ENCODE data around the gene CHCHD3. TPM values are rescaled to one million over a fixed set of nuclear protein-coding genes. Genes with fewer than 3 reads are reported as not detected.

CHCHD3 gene
- total and polyA plus RNA-seq, 4 donors, result 25.5 to 37.8 (median 31.8) TPM

DNA sequence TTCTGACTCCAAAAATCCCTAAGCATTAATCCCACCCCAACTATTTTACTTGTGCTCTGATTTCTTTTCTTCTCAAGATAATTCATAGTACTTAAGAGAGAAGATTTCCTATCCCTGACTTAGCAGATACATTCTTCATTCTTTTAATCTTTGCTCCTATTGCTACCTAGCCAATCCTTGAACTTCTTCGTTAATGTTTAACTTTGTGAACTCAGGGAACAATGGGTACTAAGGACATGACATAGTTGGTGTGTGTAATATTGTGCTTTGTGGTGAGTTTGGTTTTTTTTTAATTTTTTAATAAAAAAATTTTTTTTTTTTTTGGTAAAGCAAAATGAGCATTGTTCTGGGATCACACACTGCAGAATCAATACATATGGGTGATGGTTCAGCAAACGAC, 166.2 kb downstream of the CHCHD3 start:
- Histone ChIP-seq H3K27ac (ENCODE audit: low read depth in 1 of 2, low read length in 2 of 2) (no peak overlapping the region), H3K9me3 (ENCODE audit: control insufficient read depth in 4 of 4, low read length in 3 of 4) (no peaks in the 10 kb centered on the region), H3K9ac (ENCODE audit: low read depth in 1 of 2, low read length in 2 of 2) (no peak overlapping the region), H3K4me1 (ENCODE audit: control insufficient read depth in 4 of 4, insufficient read depth in 4 of 4, low read length in 3 of 4) (no peaks in the 10 kb centered on the region), H3K36me3 (ENCODE audit: control insufficient read depth in 4 of 4, insufficient read depth in 3 of 4, low read depth in 1 of 4, low read length in 3 of 4) (peaks cover 0 to 1% (median 0%) of the 10 kb centered on the region in 4 donors), H3K27me3 (ENCODE audit: control insufficient read depth in 4 of 4, insufficient read depth in 4 of 4, low read length in 3 of 4) (no peaks in the 10 kb centered on the region), H3K4me3 (ENCODE audit: low read depth in 1 of 3, low read length in 3 of 3) (no peak overlapping the region)
- WGBS, result 90% methylated on average over 2 of the region's 2 CpGs
- no peak for DNase-seq (ENCODE audit: low spot score)
- TF ChIP-seq SP1 (IDR thresholded peaks at IDR 0.05) (no peak), EGR1 (IDR thresholded peaks at IDR 0.05; ENCODE audit: low read depth in 2 of 2) (no peak), GABPA (IDR thresholded peaks at IDR 0.05 in 1 of 2, conservative IDR thresholded peaks at IDR 0.05 in 1 of 2) (no peak), HNF4G (IDR thresholded peaks at IDR 0.05) (no peak), YY1 (IDR thresholded peaks at IDR 0.05) (no peak), RXRA (IDR thresholded peaks at IDR 0.05) (no peak), FOXA1 (IDR thresholded peaks at IDR 0.05) (no peak), HNF4A (conservative IDR thresholded peaks at IDR 0.05) (no peak)
- TF ChIP-seq, protein P1, sequence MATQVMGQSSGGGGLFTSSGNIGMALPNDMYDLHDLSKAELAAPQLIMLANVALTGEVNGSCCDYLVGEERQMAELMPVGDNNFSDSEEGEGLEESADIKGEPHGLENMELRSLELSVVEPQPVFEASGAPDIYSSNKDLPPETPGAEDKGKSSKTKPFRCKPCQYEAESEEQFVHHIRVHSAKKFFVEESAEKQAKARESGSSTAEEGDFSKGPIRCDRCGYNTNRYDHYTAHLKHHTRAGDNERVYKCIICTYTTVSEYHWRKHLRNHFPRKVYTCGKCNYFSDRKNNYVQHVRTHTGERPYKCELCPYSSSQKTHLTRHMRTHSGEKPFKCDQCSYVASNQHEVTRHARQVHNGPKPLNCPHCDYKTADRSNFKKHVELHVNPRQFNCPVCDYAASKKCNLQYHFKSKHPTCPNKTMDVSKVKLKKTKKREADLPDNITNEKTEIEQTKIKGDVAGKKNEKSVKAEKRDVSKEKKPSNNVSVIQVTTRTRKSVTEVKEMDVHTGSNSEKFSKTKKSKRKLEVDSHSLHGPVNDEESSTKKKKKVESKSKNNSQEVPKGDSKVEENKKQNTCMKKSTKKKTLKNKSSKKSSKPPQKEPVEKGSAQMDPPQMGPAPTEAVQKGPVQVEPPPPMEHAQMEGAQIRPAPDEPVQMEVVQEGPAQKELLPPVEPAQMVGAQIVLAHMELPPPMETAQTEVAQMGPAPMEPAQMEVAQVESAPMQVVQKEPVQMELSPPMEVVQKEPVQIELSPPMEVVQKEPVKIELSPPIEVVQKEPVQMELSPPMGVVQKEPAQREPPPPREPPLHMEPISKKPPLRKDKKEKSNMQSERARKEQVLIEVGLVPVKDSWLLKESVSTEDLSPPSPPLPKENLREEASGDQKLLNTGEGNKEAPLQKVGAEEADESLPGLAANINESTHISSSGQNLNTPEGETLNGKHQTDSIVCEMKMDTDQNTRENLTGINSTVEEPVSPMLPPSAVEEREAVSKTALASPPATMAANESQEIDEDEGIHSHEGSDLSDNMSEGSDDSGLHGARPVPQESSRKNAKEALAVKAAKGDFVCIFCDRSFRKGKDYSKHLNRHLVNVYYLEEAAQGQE (IDR thresholded peaks at IDR 0.05), result no peak

GRCh38 chr7:132910657-132911056, 171.2 kb downstream of the CHCHD3 start:
- no peak overlapping the region for H3K4me3 ChIP-seq (ENCODE audit: low read depth in 1 of 3, low read length in 3 of 3)
- TF ChIP-seq ATF3 (IDR thresholded peaks at IDR 0.05), result no peak
- TF ChIP-seq SP1 (IDR thresholded peaks at IDR 0.05), result no peak
- no peak for TF ChIP-seq FOXA2 (IDR thresholded peaks at IDR 0.05)
- TF ChIP-seq, protein P2, sequence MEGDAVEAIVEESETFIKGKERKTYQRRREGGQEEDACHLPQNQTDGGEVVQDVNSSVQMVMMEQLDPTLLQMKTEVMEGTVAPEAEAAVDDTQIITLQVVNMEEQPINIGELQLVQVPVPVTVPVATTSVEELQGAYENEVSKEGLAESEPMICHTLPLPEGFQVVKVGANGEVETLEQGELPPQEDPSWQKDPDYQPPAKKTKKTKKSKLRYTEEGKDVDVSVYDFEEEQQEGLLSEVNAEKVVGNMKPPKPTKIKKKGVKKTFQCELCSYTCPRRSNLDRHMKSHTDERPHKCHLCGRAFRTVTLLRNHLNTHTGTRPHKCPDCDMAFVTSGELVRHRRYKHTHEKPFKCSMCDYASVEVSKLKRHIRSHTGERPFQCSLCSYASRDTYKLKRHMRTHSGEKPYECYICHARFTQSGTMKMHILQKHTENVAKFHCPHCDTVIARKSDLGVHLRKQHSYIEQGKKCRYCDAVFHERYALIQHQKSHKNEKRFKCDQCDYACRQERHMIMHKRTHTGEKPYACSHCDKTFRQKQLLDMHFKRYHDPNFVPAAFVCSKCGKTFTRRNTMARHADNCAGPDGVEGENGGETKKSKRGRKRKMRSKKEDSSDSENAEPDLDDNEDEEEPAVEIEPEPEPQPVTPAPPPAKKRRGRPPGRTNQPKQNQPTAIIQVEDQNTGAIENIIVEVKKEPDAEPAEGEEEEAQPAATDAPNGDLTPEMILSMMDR (IDR thresholded peaks at IDR 0.05; ENCODE audit: low read depth, low read length, missing input control), result no peak
- no peak for TF ChIP-seq JUND (IDR thresholded peaks at IDR 0.05)
- no peak for TF ChIP-seq TAF1 (conservative IDR thresholded peaks at IDR 0.05)
- TF ChIP-seq YY1 (IDR thresholded peaks at IDR 0.05), result no peak
- no peak for TF ChIP-seq GABPA (IDR thresholded peaks at IDR 0.05 in 1 of 2, conservative IDR thresholded peaks at IDR 0.05 in 1 of 2)
- TF ChIP-seq RAD21 (IDR thresholded peaks at IDR 0.05), result no peak
- TF ChIP-seq, protein P3, sequence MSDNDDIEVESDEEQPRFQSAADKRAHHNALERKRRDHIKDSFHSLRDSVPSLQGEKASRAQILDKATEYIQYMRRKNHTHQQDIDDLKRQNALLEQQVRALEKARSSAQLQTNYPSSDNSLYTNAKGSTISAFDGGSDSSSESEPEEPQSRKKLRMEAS (IDR thresholded peaks at IDR 0.05), result no peak
- TF ChIP-seq HNF4G (IDR thresholded peaks at IDR 0.05), result no peak
- TF ChIP-seq ZBTB33 (IDR thresholded peaks at IDR 0.05), result no peak
- no peak for TF ChIP-seq EGR1 (IDR thresholded peaks at IDR 0.05; ENCODE audit: low read depth in 2 of 2)
- no peak for TF ChIP-seq HNF4A (conservative IDR thresholded peaks at IDR 0.05)
- TF ChIP-seq FOXA1 (IDR thresholded peaks at IDR 0.05), result no peak
- no peak for TF ChIP-seq NR2F2 (IDR thresholded peaks at IDR 0.05)
- TF ChIP-seq RXRA (IDR thresholded peaks at IDR 0.05), result no peak
- TF ChIP-seq, protein P1 (IDR thresholded peaks at IDR 0.05), result no peak
- no peaks in the 10 kb centered on the region for H3K36me3 ChIP-seq (ENCODE audit: control insufficient read depth in 4 of 4, insufficient read depth in 3 of 4, low read depth in 1 of 4, low read length in 3 of 4)
- WGBS, result 97% methylated on average over 5 of the region's 5 CpGs
- H3K27ac ChIP-seq (ENCODE audit: low read depth in 1 of 2, low read length in 2 of 2), result no peak overlapping the region
- no peaks in the 10 kb centered on the region for H3K27me3 ChIP-seq (ENCODE audit: control insufficient read depth in 4 of 4, insufficient read depth in 4 of 4, low read length in 3 of 4)
- no peak for DNase-seq (ENCODE audit: low spot score)
- no peaks in the 10 kb centered on the region for H3K4me1 ChIP-seq (ENCODE audit: control insufficient read depth in 4 of 4, insufficient read depth in 4 of 4, low read length in 3 of 4)
- no peak overlapping the region for H3K9ac ChIP-seq (ENCODE audit: low read depth in 1 of 2, low read length in 2 of 2)
- no peaks in the 10 kb centered on the region for H3K9me3 ChIP-seq (ENCODE audit: control insufficient read depth in 4 of 4, low read length in 3 of 4)

Data from liver (tissue), 9 donors.